AG09319 (cell line): ENCODE measurements around the gene MID1IP1.

Source experiments
- DNase-seq: peaks from one replicate; pipeline ENCODE4 v3.0.0-alpha.2; 2010; ENCODE audit warnings: low read depth; ENCODE audit errors: extremely low read depth
- CTCF ChIP-seq: IDR thresholded peaks from 2 replicates; pipeline ENCODE4 v1.5.1; 2011; ENCODE audit warnings: low read depth, mild to moderate bottlenecking, inconsistent platforms, low read length, moderate library complexity

MID1IP1 gene

GRCh38 chrX:38774249-38774648, 27.0 kb upstream of the MID1IP1 start:
- TF ChIP-seq CTCF, result no peak
- no peak for DNase-seq

GRCh38 chrX:38796946-38797345, 4.3 kb upstream of the MID1IP1 start:
- DNase-seq, result no peak
- no peak for TF ChIP-seq CTCF

- TF ChIP-seq CTCF, result no peak
- no peak for DNase-seq
Observed at GRCh38 chrX:38798956-38799355, 2.3 kb upstream of the MID1IP1 start.

GRCh38 chrX:38799995-38800580, 1.2 kb upstream of the MID1IP1 start:
- TF ChIP-seq CTCF, result no peak
- DNase-seq, result no peak

GRCh38 chrX:38803243-38803587, 2.0 kb downstream of the MID1IP1 start:
- no peak for TF ChIP-seq CTCF
- no peak for DNase-seq

- DNase-seq, result peak; percentile 51
- TF ChIP-seq CTCF, result no peak
Observed at GRCh38 chrX:38803588-38804431, 2.6 kb downstream of the MID1IP1 start.

GRCh38 chrX:38804432-38804681, 3.1 kb downstream of the MID1IP1 start:
- no peak for TF ChIP-seq CTCF
- DNase-seq, result no peak
